Adipocyte (in vitro differentiated cells): Measurements from ENCODE around the gene IKZF1.

Source experiments
- DNase-seq: peaks from one replicate; pipeline ENCODE4 v3.0.0-alpha.2; 2015; ENCODE audit warnings: low read depth
- H3K27me3 ChIP-seq: replicated peaks from 2 replicates; pipeline ENCODE4 v1.7.0; 2013; ENCODE audit warnings: mild to moderate bottlenecking, low read length, moderate library complexity; ENCODE audit not compliant: control insufficient read depth, insufficient read depth
- H3K36me3 ChIP-seq: 2 replicates; pipeline ENCODE4 v1.7.0; 2013; ENCODE audit warnings: low read length, mild to moderate bottlenecking, moderate library complexity; ENCODE audit not compliant: control insufficient read depth, insufficient read depth, severe bottlenecking
- H3K4me1 ChIP-seq: 2 replicates; pipeline ENCODE4 v1.7.0; 2013; ENCODE audit warnings: mild to moderate bottlenecking, low read length, moderate library complexity; ENCODE audit not compliant: control insufficient read depth, insufficient read depth
- H3K4me3 ChIP-seq: 2 replicates; pipeline ENCODE4 v1.7.0; 2013; ENCODE audit warnings: mild to moderate bottlenecking, low read length, moderate library complexity
- H3K9ac ChIP-seq: 2 replicates; pipeline ENCODE4 v1.7.0; 2013; ENCODE audit warnings: mild to moderate bottlenecking, low read length, moderate library complexity
- H3K9me3 ChIP-seq: 2 replicates; pipeline ENCODE4 v1.7.0; 2013; ENCODE audit warnings: mild to moderate bottlenecking, low read length, moderate library complexity; ENCODE audit not compliant: control insufficient read depth

IKZF1 gene

DNA sequence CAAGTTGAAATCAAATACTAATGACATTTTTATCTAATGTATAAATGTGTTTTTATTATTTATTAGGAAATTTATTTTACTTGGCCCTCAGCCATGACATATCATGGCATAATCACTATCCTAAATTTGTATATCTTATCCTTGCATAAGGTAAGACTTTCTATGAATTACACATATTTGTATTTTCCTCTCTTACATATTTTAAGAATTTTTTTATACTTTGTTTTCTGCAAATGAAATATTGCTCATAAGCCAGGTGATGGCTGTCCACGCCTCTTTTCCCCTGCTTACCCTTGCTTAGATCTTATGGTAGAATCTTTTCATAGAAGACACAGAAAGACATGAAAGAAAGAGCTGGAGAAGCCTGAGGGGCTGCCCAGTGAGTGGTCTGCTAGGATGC, 48.2 kb downstream of the IKZF1 start:
- Histone ChIP-seq H3K9ac (no peak overlapping the region), H3K27me3 (peaks cover 27% of the 10 kb centered on the region)
- DNase-seq: no peak

GRCh38 chr7:50353201-50353600, 48.7 kb downstream of the IKZF1 start:
- Histone ChIP-seq H3K4me3 (no peak overlapping the region), H3K9me3 (no peaks in the 10 kb centered on the region), H3K4me1 (no peaks in the 10 kb centered on the region), H3K27me3 (peaks cover 29% of the 10 kb centered on the region), H3K36me3 (no peaks in the 10 kb centered on the region), H3K9ac (no peak overlapping the region)
- no peak for DNase-seq

More for the DNA sequence above, 48.2 kb downstream of the IKZF1 start:
- no peak overlapping the region for H3K4me3 ChIP-seq
- no peaks in the 10 kb centered on the region for H3K36me3 ChIP-seq
- H3K4me1 ChIP-seq: no peaks in the 10 kb centered on the region
- H3K9me3 ChIP-seq: no peaks in the 10 kb centered on the region

DNA sequence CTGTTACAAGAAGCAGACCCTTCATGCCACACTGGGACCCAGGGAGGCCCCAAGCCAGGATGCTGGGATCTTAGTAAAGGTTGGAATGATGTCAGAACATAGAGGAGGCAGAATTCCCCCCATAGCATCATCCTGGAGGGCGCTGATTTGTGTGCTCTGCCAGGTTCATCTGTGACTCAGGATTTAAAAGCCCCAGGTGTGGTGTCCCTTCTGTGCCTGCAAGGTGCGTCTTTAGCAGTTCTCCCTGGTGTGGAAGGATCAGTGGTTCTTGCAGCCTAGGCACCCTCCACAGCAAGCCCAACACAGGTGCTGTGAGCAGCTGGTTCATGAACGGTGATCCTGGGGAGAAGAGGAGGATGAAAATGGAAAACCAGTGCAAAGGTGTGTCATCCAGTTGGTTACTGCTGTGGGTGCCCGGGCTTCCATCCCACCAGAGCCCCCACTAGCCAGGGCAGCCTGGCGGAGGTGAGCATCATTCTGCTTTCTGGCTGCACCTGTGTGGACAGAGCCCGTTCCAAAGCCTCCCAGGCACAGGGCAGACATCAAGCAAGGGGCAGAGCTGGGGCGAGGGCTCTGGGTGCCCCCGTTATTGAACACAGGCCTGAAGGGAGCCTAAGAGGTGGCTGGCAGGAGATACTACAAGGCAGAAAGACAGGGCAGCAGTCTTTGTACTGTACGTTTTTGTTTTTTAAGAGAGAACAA, 49.5 kb downstream of the IKZF1 start:
- Histone ChIP-seq H3K27me3 (peaks cover 25% of the 10 kb centered on the region), H3K9me3 (no peaks in the 10 kb centered on the region), H3K4me1 (no peaks in the 10 kb centered on the region), H3K36me3 (no peaks in the 10 kb centered on the region), H3K9ac (no peak overlapping the region), H3K4me3 (no peak overlapping the region)
- no peak for DNase-seq

DNA sequence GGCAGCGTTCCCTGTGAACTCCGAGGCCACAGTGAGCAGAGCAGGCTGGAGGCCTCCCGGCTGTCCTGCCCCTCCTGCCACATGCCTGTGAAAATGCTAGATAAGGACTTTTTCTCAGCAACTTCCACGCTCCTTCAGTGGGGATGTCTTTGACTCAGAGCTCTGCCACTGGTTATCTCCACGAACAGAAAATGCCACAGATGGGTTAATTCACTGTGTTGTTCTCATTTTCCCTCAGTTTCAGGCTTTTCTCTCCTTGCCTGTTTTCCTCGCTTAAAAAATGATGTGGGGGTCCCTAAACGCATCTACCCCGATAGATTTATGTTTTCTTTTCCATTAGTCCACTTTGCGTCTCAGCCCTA, 51.3 kb downstream of the IKZF1 start:
- H3K4me3 ChIP-seq: no peak overlapping the region
- H3K4me1 ChIP-seq: no peaks in the 10 kb centered on the region
- no peak for DNase-seq
- H3K36me3 ChIP-seq: no peaks in the 10 kb centered on the region
- H3K9ac ChIP-seq: no peak overlapping the region
- H3K27me3 ChIP-seq: peaks cover 32% of the 10 kb centered on the region
- no peaks in the 10 kb centered on the region for H3K9me3 ChIP-seq

DNA sequence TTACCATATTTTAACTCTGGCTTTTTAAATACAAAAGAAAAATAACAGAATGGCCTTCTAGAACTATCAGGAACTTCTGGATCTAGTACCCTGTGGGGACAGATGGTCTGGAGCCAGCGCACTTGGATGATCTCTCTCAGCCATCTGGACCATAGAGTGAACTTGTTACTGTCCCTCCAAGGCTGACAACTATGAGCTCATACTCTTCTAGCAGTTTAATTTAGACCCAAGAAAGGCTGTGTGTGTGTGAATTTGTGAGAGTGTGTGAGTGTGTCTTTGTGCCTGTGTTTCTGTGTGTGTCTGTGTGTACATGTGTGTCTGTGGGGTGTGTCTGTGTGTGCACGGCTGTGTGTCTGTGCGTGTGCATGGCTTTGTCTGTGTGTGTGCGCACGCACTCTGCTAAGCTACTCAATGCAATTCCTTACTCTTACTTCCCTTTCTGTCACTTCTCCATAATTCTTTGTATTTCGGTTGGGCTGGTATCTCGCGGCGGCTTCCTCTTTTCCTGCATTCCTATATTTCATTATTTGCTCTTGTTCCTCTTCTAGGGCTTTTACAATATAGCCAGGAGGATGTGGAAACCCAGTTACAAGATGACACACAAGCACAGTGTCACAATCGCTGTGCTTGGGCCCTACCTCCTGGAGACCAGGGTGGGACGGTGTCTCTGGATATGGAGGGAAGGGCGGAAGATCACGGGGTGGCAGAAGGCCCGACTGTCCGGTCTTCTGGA, 51.9 kb downstream of the IKZF1 start:
- DNase-seq: no peak
- H3K36me3 ChIP-seq: no peaks in the 10 kb centered on the region
- H3K9ac ChIP-seq: no peak overlapping the region

DNA sequence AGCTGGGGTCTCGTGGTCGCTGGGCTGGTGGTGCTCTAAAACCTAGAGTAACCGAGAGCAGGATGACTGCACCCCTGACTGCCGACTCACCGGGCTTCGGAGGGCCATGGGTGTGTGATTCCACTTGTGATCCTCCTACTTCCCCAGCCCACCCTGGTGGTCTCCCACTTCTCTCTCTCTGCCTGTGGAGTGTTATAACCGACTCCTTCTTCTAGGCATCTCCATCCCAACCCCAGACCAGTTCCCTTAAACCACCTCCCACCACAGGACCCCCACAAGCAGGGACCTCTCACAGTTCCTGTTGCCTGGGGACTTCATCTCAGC, 52.4 kb downstream of the IKZF1 start:
- H3K4me1 ChIP-seq: no peaks in the 10 kb centered on the region
- H3K9me3 ChIP-seq: no peaks in the 10 kb centered on the region
- H3K4me3 ChIP-seq: no peak overlapping the region
- H3K27me3 ChIP-seq: peaks cover 34% of the 10 kb centered on the region
- H3K9ac ChIP-seq: no peak overlapping the region
- no peaks in the 10 kb centered on the region for H3K36me3 ChIP-seq
- no peak for DNase-seq

More for the DNA sequence above, 51.9 kb downstream of the IKZF1 start:
- H3K4me1 ChIP-seq: no peaks in the 10 kb centered on the region
- peaks cover 32% of the 10 kb centered on the region for H3K27me3 ChIP-seq
- H3K4me3 ChIP-seq: no peak overlapping the region
- H3K9me3 ChIP-seq: no peaks in the 10 kb centered on the region

- Histone ChIP-seq H3K4me3 (no peak overlapping the region), H3K36me3 (no peaks in the 10 kb centered on the region), H3K9ac (no peak overlapping the region), H3K27me3 (peaks cover 39% of the 10 kb centered on the region), H3K4me1 (no peaks in the 10 kb centered on the region), H3K9me3 (no peaks in the 10 kb centered on the region)
- DNase-seq: no peak
Observed at GRCh38 chr7:50357426-50357825, 52.9 kb downstream of the IKZF1 start.

GRCh38 chr7:50358041-50358705, 53.7 kb downstream of the IKZF1 start:
- Histone ChIP-seq H3K9ac (no peak overlapping the region), H3K27me3 (peaks cover 43% of the 10 kb centered on the region), H3K4me1 (no peaks in the 10 kb centered on the region), H3K9me3 (no peaks in the 10 kb centered on the region), H3K36me3 (no peaks in the 10 kb centered on the region), H3K4me3 (no peak overlapping the region)
- no peak for DNase-seq

DNA sequence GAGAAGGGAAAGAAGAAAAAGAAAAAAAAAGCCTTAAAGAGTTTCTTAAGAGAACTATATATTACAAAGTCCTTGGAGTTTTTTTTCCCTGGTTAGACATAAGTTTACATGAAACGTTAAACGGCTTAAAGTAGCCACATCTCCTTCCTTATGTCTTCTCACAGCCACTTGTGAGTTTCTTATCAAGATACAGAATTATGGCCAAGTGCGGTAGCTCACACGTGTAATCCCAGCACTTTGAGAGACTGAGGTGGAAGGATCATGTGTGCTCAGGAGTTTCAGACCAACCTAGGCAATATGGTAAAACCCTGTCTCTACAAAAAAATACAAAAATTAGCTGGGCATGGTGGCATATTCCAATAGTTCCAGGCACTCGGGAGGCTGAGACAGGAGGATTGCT, 54.3 kb downstream of the IKZF1 start:
- H3K9me3 ChIP-seq: no peaks in the 10 kb centered on the region
- no peak overlapping the region for H3K9ac ChIP-seq
- no peak for DNase-seq
- H3K4me3 ChIP-seq: no peak overlapping the region
- no peaks in the 10 kb centered on the region for H3K4me1 ChIP-seq
- H3K27me3 ChIP-seq: peaks cover 41% of the 10 kb centered on the region
- no peaks in the 10 kb centered on the region for H3K36me3 ChIP-seq

GRCh38 chr7:50359258-50359994, 54.9 kb downstream of the IKZF1 start:
- H3K36me3 ChIP-seq: no peaks in the 10 kb centered on the region
- H3K9ac ChIP-seq: no peak overlapping the region
- DNase-seq: no peak
- H3K9me3 ChIP-seq: no peaks in the 10 kb centered on the region
- no peak overlapping the region for H3K4me3 ChIP-seq
- H3K4me1 ChIP-seq: no peaks in the 10 kb centered on the region
- H3K27me3 ChIP-seq: peaks cover 41% of the 10 kb centered on the region
